LNCAP (cell line): ENCODE measurements around the gene DFFB.

Experiments
- CTCF ChIP-seq: fragments of 450-650 bp; IDR thresholded peaks from 2 replicates; pipeline ENCODE4 v1.5.1; 2017; ENCODE audit warnings: mild to moderate bottlenecking

DFFB gene

GRCh38 chr1:3864884-3865283, 7.6 kb downstream of the DFFB start:
- no peak for TF ChIP-seq CTCF

GRCh38 chr1:3865606-3866160, 8.4 kb downstream of the DFFB start:
- TF ChIP-seq CTCF, result no peak

DNA sequence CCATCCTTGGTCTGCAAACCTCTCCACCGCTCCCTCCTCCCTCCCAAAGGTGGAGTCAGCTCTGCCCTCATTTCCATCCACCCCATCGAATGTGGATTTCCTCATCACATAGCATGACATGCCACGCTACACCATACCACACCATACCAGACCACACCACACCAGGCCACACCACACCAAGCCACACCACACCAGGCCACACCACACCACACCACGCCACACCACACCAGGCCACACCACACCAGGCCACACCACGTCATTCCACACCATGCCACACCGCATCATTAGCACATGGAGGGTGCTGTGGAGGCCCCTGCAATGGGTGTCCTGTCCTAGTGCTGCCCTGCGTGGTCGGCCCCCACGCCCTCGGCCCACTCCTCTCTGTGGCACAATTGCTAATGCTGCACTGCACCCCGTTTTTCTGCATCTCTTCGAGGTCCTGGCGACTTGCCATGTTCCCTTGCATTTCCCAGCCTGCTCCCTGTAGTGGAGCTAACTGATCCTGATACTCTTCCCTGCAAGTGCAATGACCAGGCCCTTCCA, 11.3 kb downstream of the DFFB start:
- TF ChIP-seq CTCF, result no peak

GRCh38 chr1:3869751-3870301, 12.6 kb downstream of the DFFB start:
- TF ChIP-seq CTCF, result no peak

GRCh38 chr1:3871451-3871805, 14.2 kb downstream of the DFFB start:
- TF ChIP-seq CTCF, result no peak

- no peak for TF ChIP-seq CTCF
Measured at GRCh38 chr1:3872546-3872945, 15.3 kb downstream of the DFFB start.

GRCh38 chr1:3874736-3875135, 17.5 kb downstream of the DFFB start:
- TF ChIP-seq CTCF, result no peak

DNA sequence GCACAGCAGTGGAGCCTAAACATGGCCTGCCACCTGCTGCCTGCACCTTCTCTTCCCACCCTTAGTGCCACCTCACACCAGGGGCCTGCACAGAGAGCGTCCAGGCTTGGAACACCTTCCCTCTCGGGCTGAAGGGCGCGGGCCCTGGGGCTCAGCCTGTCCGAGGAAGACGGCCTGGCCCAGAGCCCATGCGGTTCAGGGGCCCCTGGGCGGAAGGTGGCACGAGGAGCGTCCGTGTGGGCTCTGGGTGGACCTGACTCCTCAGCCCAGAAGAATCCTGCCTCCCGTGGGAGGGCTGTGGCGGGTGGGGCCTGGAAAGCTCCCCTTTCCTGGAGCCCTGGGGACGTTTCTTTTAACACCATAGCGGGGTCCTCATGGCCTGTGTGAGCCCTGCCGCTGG, 19.4 kb downstream of the DFFB start:
- no peak for TF ChIP-seq CTCF
